HG03108 (cell line): Measurements from ENCODE around the gene HOXA5.

Experiments used
- ATAC-seq: cut with Tn5 transposase; IDR thresholded peaks from one replicate; pipeline ENCODE4 v1.9.1; 2021; ENCODE audit warnings: moderate library complexity; ENCODE audit not compliant: unreplicated experiment

The HOXA5 gene

DNA sequence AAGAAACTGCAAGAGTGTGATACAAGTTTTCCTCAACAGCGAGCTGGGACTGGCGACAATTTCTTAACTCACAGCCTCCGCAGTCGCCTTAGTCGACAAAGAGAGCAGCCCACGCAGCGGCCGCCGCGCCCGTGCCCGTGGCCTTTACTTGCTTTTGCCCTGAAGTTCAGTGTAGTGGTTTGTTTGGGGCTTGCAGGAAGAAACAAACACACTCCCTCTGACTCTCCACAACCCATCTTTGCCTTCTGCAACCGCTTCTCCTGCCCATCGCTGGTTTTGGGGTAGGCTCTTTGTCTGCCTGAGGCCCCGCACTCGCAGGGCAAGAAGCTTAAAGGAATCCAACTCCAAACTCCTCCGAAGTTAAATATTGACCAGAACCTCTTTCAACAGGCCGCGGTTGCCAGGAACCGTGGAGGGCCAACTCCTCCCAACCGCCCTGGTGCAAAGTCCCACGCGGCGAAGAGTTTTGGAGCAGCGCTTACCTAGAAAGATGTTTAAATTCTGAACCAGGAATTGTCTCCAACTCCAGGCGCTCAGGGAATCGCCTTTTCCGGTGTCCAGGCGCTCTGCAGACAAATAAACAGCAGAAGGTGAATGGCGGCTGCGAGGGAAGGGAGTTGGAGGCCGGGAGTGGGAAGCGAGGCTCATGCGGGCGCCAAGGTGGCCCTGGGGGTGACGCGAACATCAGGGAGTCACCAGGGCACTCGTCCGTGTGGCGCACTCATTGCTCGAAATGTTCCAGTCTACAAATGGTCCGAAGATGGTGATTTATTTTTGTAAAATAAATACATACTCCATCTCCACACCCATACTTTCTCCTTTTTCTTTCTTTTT, 21.2 kb downstream of the HOXA5 start:
- no peak for ATAC-seq

DNA sequence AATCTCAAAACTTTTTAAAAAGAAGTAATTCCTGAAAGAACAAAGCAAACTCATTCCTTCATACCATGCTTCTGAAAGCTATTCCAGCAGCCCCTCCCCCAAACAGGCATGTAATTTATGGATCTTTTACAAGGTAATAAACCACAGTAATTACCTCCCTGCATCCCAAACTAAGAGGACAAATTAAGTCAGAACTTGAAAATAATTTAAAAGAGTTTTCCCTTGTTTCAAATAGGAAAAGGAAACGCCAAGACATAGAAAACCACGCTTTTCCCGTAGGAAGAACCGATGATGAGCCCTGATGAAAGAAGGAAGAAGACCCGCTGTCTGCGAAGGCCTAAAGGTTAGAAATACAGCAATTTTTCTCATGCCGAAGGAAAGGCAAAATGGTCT, 21.8 kb downstream of the HOXA5 start:
- no peak for ATAC-seq

DNA sequence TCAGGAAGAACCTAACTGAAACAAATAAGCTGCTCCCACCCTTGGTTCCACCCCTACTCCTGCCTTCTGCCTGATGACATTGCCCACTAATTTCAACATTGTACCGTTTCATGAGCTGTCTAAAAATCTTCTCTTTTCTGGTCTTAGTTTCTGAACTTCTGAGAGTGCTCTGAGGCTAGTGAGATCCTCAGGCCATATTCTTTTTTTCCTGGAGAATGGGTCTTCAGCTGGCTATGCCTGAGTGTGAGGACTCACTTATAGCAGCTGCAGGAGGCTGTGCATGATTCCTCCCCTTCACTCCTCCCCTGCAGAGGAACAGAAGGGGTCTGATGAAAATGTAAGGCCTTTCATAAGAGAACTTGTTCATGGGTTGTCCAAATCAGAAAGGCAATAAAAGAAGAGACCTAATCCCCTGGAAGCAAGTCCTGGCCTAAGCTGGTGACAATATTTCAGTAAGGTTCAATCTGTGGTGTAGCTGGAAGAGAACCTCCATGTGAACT, 24.0 kb downstream of the HOXA5 start:
- ATAC-seq: no peak

DNA sequence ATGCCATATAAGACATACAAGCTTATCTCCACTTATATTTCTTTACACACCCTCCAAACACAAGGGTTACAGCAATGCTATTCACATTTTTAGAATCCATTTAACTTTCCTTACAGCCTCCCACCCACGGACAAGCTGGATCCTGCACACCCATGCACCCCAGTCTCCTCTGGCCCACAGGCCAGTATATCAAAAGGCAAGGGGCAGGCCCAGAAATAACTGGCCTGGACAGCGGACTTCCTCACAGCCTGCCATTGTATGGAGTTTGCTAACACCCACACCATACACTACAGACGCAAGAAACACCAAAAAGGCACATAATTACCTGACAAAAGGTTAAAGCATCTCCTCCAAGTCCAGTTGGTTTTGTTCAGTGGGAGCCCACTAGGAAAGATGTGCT, 24.9 kb downstream of the HOXA5 start:
- ATAC-seq: no peak

DNA sequence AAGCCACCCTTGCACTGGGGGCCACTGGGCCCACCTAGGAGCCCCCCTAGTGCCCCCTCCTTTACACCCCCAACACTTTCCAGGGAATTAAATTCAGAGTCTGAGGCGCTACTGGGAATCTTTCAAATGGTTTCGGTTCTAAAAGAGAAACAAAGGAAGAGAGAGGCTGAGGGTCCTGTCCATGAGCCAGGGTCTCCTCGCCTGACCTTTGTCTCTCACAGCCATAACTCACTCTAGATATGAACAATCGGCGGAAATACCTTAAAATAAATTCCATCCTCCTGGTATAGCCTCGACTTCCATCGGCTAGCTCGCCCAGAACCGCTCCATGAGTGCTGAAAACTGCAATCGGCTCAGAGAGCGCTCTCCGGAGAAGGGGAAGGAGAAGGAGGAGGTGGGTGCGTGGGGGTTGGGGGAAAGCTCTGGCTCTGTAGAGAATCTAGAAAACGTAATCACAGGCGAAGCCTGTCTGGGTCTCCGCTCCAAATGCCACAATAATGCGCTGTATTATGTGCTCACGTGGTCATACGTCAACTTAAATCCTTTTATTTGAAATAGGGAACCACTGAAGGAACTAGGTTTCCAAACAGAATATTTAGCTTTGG, 25.5 kb downstream of the HOXA5 start:
- ATAC-seq: no peak

DNA sequence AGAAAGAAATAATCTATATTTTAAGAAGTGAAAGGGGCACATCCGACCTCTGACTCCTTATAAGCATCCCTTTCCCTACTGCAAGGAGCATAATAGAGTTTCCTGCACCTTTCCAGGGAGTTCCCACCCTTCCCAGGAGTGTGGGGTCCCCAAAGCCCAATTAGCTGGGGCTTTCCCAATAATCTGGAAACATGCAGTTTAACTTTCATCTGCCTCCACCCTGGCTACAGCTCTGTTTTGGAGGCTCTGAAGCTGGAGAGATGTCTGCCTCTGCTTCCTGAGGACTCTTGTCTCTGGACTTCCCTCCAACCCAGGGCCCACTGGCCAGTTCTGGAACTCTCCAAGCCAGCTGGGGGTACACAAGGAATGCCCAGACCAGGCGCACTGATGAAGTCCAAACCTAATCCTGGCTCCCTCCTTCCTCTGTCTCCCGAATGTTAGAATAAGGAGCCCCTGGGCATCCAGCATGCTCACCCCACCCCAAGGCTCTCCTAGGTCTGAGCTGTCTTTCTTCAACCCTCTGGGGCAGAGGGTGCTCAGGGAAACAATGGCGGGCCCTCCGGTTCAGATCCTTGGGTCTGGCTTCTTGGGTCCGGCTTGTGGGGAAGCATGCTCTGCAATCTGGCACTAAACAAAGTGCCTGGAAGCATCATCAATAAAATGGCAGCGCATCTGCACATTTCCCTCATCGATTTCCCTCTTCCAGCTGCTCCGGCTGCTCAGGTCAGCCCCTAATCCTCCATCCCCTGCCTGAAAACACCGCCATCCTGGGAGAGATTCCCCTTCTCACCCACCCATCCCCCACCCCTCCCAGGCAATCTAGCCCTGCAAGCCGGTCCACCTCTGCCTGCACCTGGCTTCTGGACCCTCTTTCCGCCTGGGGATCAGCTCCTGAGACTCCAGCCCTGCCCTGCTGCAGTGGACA, 26.3 kb downstream of the HOXA5 start:
- no peak for ATAC-seq

DNA sequence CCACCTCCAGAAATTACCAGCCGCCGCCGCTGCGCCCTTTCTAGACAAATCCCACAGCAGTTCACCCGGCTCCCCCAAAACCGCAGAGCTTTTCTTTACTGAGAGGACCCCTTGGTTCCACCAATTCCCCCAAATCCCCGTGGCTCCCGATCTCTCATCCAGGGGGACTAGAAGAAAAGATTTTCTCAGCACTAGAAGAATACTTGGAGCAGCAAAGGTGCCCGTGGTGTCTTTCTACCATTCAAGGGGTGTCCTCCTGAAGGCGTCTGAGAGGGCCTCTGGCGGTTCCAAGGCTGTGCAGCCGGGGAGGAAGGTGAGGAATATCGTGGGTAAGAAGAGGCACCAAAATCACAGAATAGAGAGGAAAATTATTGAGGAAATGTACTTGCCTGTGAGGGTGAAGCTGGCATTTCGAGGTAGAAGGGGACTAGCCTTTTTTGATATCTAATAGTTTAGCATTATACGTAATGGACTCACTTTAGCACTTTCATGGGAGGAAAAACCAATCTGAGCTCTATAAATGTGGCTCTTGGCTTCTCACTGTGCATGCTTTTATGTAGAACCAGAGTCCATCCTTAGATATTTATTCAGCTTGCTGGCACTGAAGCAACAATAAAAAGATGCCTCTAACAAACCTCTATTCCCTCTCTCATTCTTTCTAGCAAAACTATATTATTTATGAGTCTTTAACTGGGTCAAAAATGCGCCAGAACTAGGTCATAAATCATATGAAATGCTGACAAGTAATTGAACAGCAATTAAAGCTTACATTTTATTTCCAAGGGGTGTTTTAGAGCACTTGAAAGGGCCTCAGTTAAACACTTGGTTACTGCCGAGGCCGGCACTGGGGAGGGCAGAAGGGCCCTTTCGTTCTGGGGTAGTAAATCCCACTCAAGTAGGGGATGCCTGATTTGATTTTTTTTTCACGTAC, 27.2 kb downstream of the HOXA5 start:
- no peak for ATAC-seq

DNA sequence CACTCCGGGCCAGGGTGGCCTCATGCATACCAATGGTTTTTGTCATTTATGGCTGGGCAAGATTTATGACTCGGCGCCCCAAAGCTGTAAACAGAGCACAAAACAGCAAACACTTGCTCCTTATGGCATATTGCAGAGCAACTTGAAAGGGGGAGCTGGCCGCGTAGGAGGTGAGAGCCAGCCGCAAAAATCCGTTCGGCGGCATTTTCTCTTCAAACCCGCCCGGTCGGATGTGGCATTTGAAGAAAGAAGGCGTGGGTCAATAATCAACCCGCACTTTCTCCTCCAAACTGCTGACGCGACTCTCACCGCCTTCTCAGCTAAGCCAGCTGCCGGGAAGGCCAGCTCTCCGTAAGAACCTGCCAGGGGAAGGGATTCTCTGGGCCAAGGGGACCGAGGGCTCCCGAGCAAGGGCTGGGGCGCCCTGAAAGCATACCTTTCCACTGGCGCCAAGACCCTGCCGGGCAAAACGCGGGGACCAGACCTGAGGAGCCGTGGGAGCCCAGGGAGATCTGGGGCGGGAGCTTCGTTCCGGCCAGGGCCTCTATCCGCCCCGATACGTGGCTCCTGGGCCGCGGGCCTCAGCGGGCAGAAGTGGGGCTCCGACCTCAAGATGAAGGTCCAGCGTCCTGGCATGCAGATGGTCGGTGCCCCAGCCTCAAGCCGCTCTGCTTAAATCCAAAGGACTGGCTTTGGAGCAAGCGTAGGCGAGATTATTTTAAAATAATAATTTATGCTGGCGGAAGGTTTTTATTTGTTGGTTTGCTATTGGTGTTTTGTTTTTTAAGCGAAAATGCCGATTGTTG, 28.1 kb downstream of the HOXA5 start:
- ATAC-seq: no peak

DNA sequence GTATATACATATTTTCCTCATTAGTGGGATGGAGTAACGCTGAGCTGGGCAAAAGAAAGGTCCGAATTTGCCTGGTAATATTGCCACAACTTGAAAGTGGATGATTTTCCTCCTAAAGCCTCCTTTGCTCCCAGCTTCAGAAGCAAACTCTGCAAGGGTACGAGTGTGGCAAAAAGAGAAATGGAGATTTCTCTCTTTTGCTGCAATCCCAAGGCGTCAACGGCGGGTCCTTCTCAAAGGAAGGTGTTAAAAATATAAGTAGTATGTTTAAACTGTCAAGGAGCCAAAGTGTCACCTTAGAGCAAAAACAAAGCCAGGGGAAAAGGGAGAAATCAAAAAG, 28.6 kb downstream of the HOXA5 start:
- ATAC-seq: no peak

DNA sequence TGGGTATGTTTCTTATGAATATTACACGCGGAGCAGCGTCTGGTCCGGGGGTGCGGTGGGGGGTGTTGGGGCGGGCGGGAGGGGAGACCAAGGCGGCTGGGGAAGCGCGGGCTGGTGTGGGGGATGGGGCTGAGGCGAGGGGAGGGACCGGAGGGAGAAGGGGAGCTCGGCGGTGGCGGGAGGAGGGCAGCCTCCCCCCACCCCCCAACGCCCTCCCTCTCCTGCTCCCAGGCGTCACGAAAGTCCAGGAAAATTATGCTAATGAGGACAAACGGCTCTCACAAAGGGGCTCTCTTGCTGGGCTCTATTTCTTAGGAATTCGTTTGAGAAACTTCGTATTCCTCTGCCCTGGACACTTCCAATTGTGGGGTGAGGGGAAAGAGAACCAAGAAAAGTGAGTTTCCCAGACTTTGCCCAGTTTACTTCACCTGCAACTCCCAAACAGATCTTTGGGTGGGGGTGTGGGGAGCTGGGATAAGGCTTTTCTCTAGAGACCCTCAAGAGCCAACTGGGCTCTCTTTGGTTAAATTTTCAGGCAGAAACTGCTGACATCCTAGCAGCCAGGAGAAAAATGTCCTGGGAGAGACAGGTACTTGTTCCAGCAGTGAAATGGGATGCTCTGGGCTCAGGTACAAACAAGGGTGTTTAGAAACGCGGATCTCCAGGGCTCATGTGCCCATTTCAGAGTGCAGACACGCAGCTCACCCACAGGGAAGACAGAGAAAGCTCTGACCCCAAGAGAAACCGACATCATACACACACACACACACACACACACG, 29.3 kb downstream of the HOXA5 start:
- no peak for ATAC-seq

DNA sequence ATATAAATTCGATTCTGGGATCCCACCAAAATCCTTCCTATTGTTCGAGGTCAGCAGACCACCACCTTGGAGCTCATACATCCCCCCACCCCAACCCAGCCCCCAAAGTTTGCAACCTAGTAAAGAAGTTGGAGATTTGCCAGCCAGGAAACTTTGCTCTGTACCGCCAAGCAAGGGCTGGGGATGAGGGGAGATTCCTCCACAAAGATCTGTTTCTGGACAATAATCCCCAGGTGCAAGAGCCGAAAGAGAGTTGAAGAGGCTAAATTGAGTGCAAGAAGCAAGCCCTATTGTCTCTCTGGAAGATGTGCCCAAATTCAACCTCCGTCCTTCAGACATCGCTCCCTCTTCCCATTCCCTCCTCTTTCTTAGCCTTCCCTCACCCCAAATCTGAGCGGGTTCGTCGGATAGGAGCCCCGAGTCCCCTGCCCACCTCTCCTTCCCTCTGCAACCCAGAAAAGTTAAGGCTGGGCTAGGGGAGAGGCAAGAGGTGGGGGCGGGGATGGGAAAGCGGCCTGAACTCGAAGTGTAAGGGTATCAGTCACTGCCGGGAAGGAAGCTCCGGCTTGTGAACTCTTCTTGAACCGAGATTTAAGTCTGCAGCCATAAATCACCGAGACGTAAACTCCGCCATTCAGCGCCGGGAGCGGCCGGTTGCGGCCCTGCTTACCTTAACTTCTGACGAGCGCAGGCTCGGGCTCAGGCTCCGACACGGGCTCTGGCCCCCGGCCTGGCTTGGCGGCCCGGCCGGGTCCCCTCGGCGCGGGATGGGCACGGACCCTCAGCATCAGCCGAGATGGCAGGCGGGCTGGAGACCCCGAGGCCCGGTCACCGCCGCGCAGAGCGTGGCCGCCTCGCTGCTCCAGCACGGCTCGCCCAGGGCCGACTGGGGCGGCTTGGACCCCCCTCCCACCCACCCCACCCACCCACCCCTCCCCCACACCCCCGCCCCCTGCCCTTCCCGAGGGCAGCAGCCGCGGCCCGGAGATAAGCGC, 30.2 kb downstream of the HOXA5 start:
- ATAC-seq: no peak

DNA sequence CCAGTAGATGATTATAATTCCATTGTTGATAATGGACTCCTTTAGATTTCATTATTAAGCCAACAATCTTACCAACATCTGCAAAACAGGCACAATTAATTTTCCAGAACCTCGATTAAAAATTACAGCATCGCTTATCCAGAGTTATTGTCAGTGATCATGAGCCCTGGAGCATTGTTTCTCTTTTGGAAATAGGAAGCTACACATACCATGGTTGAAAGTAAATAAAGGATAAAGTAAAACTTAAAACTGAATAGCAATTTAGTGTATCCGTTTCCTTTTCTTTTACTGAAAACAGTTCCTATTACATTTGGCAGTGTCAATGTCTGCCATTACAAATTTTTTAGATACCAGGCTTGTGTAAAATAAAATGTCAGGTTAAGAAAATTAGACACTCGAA, 31.1 kb downstream of the HOXA5 start:
- ATAC-seq: no peak

DNA sequence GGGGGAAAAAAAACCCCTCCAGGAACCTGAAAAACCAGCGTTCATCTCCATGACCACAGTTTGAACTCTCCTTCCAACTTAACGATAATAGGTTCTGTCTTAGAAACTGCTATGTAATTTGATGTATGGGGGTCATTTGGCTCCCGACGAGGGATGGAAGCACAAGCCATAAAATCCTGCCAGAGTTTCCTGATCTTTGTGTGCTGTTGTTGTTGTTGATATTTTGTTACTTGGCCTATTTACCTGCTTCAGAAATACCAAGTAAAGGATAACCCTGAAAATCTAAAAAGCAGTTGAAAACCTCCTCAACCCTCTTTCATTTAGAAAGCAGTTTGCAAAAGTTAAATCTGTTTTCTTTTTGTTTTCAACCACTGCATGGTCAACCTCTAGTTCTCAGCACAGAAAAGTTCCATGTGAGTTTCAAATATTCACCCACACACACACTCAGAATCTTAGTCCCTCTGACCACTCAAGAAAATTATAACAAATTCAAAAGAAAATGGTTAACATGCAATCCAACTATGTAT, 31.7 kb downstream of the HOXA5 start:
- no peak for ATAC-seq

DNA sequence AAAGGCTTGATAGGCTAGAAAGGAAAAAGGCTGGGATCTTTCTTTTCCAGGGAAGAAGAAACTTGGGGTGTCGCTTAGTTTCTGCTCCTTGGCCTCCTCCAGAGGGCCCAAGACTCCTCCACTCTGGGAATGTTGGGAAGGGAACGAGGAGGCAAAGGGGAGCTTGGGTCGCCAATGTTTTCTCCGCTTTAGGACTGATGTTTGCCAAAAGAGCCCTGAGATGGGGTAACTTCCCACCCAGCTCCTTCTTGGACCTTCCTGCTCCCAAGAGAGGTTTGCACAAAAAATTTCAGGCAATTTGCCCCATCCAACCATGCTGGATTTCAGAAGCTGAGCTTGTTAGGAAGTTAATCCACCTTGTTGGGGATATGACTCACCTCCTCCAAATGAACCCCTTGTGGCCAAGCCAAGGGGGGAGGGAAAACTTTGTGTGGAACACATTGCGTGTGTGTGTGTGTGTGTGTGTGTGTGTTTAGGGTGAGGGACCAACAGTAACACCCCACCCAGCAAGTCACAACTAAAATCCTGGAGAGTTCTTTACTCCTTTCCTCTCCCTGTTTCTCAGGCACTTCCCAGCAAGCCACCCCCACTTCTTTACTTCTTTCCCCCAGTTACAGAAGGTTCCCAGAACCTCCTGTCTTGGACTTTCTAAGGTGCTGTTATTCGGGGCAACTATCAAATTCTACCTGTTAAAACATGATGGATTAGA, 32.3 kb downstream of the HOXA5 start:
- no peak for ATAC-seq

DNA sequence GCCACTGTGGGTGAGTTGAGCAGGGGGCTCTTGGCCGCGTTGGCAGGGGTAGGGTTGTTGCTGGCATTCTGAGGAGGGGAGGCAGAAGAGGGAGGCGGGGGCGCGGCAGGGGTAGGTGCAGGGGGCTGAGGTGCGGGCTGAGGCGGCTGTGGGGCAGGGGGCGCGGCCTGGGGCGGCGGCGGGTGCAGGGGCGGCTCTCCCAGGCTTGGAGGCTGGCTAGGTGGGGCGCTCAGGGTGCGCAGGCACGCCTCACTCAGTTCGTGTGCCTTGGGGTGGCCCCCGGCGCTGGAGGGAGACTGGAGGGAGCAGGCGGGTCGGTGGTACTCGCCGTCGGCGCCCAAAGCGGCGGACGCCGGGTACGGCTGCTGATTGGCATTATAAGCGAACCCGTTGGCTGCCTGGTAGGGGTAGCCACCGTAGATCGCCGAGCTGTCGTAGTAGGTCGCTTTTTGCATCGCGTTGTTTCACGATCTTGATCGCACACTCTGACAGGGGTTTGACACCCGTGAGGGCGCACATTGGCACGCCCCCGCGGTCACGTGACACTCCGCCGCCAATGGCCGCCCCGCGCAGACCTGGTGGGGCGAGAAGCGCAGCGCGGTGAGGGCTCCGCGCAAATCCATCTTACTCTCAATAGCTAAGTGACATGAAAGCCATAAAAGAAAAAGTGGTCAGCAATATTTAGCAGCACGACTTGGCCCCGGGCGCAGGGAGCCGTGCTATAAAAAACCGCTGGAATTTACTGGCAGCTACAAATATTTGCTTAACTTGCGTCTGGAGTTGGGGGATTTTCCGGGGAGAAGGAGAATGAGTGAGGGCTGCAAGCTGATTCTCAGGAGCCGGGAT, 33.1 kb downstream of the HOXA5 start:
- no peak for ATAC-seq
